ENCODE measurements around the gene DCLK2.

The DCLK2 gene

GRCh38 chr4:150240011-150240410 lies 161.8 kb downstream of the DCLK2 start:
- no peak for DNase-seq (ENCODE audit: low read depth, low spot score)

GRCh38 chr4:150242820-150243458 lies 164.7 kb downstream of the DCLK2 start:
- no peak for DNase-seq (ENCODE audit: low read depth, low spot score)

GRCh38 chr4:150243932-150244331 lies 165.7 kb downstream of the DCLK2 start:
- no peak for DNase-seq (ENCODE audit: low read depth, low spot score)

GRCh38 chr4:150244600-150244999 lies 166.4 kb downstream of the DCLK2 start:
- DNase-seq (ENCODE audit: low read depth, low spot score): no peak

- DNase-seq (ENCODE audit: low read depth, low spot score): no peak
Measured at GRCh38 chr4:150247184-150247583, 168.9 kb downstream of the DCLK2 start.

- DNase-seq (ENCODE audit: low read depth, low spot score): no peak
Measured at GRCh38 chr4:150248181-150248580, 169.9 kb downstream of the DCLK2 start.

- no peak for DNase-seq (ENCODE audit: low read depth, low spot score)
Measured at GRCh38 chr4:150250293-150250997, 172.2 kb downstream of the DCLK2 start.

- DNase-seq (ENCODE audit: low read depth, low spot score): no peak
Measured at GRCh38 chr4:150250998-150251651, 172.9 kb downstream of the DCLK2 start.

- no peak for DNase-seq (ENCODE audit: low read depth, low spot score)
Measured at GRCh38 chr4:150251752-150252190, 173.5 kb downstream of the DCLK2 start.

GRCh38 chr4:150252306-150252705 lies 174.1 kb downstream of the DCLK2 start:
- DNase-seq (ENCODE audit: low read depth, low spot score): no peak

- DNase-seq (ENCODE audit: low read depth, low spot score): no peak
Measured at GRCh38 chr4:150252741-150253140, 174.5 kb downstream of the DCLK2 start.

- no peak for DNase-seq (ENCODE audit: low read depth, low spot score)
Measured at GRCh38 chr4:150253416-150253815, 175.2 kb downstream of the DCLK2 start.

GRCh38 chr4:150253965-150254630 lies 175.9 kb downstream of the DCLK2 start:
- DNase-seq (ENCODE audit: low read depth, low spot score): no peak

GRCh38 chr4:150255610-150256224 lies 177.5 kb downstream of the DCLK2 start:
- DNase-seq (ENCODE audit: low read depth, low spot score): no peak

GRCh38 chr4:150256225-150256620 lies 178.0 kb downstream of the DCLK2 start:
- no peak for DNase-seq (ENCODE audit: low read depth, low spot score)

GRCh38 chr4:150256841-150257730 lies 178.8 kb downstream of the DCLK2 start:
- DNase-seq (ENCODE audit: low read depth, low spot score): no peak

- DNase-seq (ENCODE audit: low read depth, low spot score): no peak
Measured at GRCh38 chr4:150258569-150258968, 180.3 kb downstream of the DCLK2 start.

- DNase-seq (ENCODE audit: low read depth, low spot score): no peak
Measured at GRCh38 chr4:150259861-150260567, 181.8 kb downstream of the DCLK2 start.

GRCh38 chr4:150261571-150261970 lies 183.3 kb downstream of the DCLK2 start:
- no peak for DNase-seq (ENCODE audit: low read depth, low spot score)

GRCh38 chr4:150262611-150263010 lies 184.4 kb downstream of the DCLK2 start:
- DNase-seq (ENCODE audit: low read depth, low spot score): no peak
